Fibroblast of the conjunctiva (primary cell): ENCODE results near the gene GUSB.
A peak's percentile ranks its signal among the peaks of the same experiment; 100 is the strongest.
"Not testable (repeated sequence)": the region's sequence is repeated elsewhere in the genome, so short reads cannot be mapped to it uniquely, and the experiment has no call there.

Experiments used
- DNase-seq: peaks from one replicate; pipeline ENCODE4 v3.0.0-alpha.2; 2010; ENCODE audit warnings: low read depth

Gene GUSB

GRCh38 chr7:65975814-65976445, 6.1 kb downstream of the GUSB start:
- no peak for DNase-seq

GRCh38 chr7:65974876-65975275, 7.1 kb downstream of the GUSB start:
- DNase-seq: no peak

GRCh38 chr7:65974191-65974801, 7.7 kb downstream of the GUSB start:
- DNase-seq: no peak

GRCh38 chr7:65972976-65973375, 9.0 kb downstream of the GUSB start:
- no peak for DNase-seq

- DNase-seq: no peak
Observed at GRCh38 chr7:65971021-65971420, 11.0 kb downstream of the GUSB start.

GRCh38 chr7:65968256-65969185, 13.5 kb downstream of the GUSB start:
- no peak for DNase-seq

- DNase-seq: no peak
Observed at GRCh38 chr7:65967361-65968155, 14.5 kb downstream of the GUSB start.

GRCh38 chr7:65966146-65966545, 15.9 kb downstream of the GUSB start:
- no peak for DNase-seq

GRCh38 chr7:65964671-65965070, 17.3 kb downstream of the GUSB start:
- DNase-seq: not testable (repeated sequence)

GRCh38 chr7:65962033-65962432, 20.0 kb downstream of the GUSB start:
- no peak for DNase-seq

- DNase-seq: no peak
Observed at GRCh38 chr7:65960351-65961074, 21.5 kb downstream of the GUSB start.

- DNase-seq: no peak
Observed at GRCh38 chr7:65955718-65956117, 26.3 kb downstream of the GUSB start.

- DNase-seq: no peak
Observed at GRCh38 chr7:65953890-65954450, 28.0 kb downstream of the GUSB start.

GRCh38 chr7:65953001-65953720, 28.9 kb downstream of the GUSB start:
- no peak for DNase-seq

GRCh38 chr7:65951837-65952578, 30.0 kb downstream of the GUSB start:
- no peak for DNase-seq

- peak; percentile 70 for DNase-seq
Observed at GRCh38 chr7:65946904-65947303, 35.1 kb downstream of the GUSB start.

- DNase-seq: not testable (repeated sequence)
Observed at GRCh38 chr7:65945787-65946186, 36.2 kb downstream of the GUSB start.

- DNase-seq: no peak
Observed at GRCh38 chr7:65938336-65938895, 43.6 kb downstream of the GUSB start.

GRCh38 chr7:65937296-65937695, 44.7 kb downstream of the GUSB start:
- DNase-seq: no peak
